Measurements from ENCODE around the gene INVS. TPM values are rescaled to one million over a fixed set of nuclear protein-coding genes. Genes with fewer than 3 reads are reported as not detected.
"Not testable (repeated sequence)": the region's sequence is repeated elsewhere in the genome, so short reads cannot be mapped to it uniquely, and the experiment has no call there.

Gene INVS
- total and polyA plus RNA-seq, 3 experiments from 2014 or later: 9.4 to 18.1 (median 16.8) TPM

DNA sequence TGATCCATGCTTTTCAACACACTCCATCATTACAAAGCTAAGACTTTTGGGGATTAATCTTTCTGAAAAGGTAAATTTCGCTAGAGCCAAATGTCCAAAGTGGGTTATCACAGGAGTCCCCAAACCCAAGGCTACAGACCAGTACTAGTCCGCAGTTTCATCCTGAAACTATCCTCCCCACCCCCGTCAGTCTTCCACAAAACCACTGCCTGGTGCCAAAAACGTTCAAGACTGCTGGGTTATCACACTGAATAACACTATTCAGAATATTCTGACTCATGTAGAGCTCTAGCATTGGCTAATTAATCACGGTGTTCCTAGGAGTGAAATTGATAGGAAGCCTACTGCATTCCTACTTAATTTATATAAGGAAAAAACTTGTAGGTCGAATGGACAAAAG, 24.9 kb upstream of the INVS start:
- no peak overlapping the region for H3K4me3 ChIP-seq (ENCODE audit: low read length)
- H3K9me3 Mint-ChIP-seq: no peaks in the 10 kb centered on the region
- no peaks in the 10 kb centered on the region for H3K36me3 ChIP-seq (ENCODE audit: insufficient read depth, low read length)
- no peaks in the 10 kb centered on the region for H3K27me3 ChIP-seq (ENCODE audit: insufficient read depth, low read length, poor library complexity, severe bottlenecking)
- H3K4me1 Mint-ChIP-seq: peaks cover 41 to 70% (median 64%) of the 10 kb centered on the region in 3 donors
- no peaks in the 10 kb centered on the region for H3K27me3 Mint-ChIP-seq
- H3K27ac ChIP-seq (ENCODE audit: low read depth, low read length): no peak overlapping the region
- ChIA-PET POLR2A (no interaction called here), CTCF (no interaction called here)
- H3K9me3 ChIP-seq (ENCODE audit: low read length): no peaks in the 10 kb centered on the region
- H3K27ac Mint-ChIP-seq: no peak overlapping the region
- no peak for DNase-seq
- peaks cover 5 to 19% (median 6%) of the 10 kb centered on the region in 3 donors for H3K36me3 Mint-ChIP-seq
- H3K4me3 Mint-ChIP-seq: no peak overlapping the region
- H3K4me1 ChIP-seq (ENCODE audit: insufficient read depth, low read length): no peaks in the 10 kb centered on the region

DNA sequence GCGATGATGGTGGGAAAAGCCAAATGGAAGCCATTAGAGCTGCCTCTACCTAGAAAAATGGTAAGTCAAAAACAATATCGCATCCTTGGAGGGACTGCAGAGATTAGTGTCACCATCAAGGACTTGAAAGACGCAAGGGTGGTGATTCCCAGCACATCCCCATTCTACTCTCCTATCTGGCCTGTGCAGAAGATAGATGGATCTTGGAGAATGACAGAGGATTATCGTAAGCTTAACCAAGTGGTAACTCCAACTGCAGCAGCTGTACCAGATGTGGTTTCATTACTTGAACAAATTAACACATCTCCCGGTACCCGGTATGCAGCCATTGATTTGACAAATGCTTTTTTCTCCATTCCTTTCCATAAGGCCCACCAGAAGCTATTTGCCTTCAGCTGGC, 24.1 kb upstream of the INVS start:
- no peaks in the 10 kb centered on the region for H3K36me3 ChIP-seq (ENCODE audit: insufficient read depth, low read length)
- H3K4me3 ChIP-seq (ENCODE audit: low read length): no peak overlapping the region
- no peak overlapping the region for H3K27ac ChIP-seq (ENCODE audit: low read depth, low read length)
- Mint-ChIP-seq H3K36me3 (peaks cover 5 to 19% (median 6%) of the 10 kb centered on the region in 3 donors), H3K27ac (peak overlapping the region in 1 of 8 donors; percentile 47), H3K4me1 (peaks cover 41 to 73% (median 66%) of the 10 kb centered on the region in 3 donors), H3K4me3 (no peak overlapping the region), H3K9me3 (no peaks in the 10 kb centered on the region), H3K27me3 (no peaks in the 10 kb centered on the region)
- DNase-seq: no peak
- no peaks in the 10 kb centered on the region for H3K9me3 ChIP-seq (ENCODE audit: low read length)
- H3K27me3 ChIP-seq (ENCODE audit: insufficient read depth, low read length, poor library complexity, severe bottlenecking): no peaks in the 10 kb centered on the region
- CTCF ChIA-PET: no interaction called here
- POLR2A ChIA-PET: no interaction called here
- H3K4me1 ChIP-seq (ENCODE audit: insufficient read depth, low read length): peaks cover under 1% of the 10 kb centered on the region

DNA sequence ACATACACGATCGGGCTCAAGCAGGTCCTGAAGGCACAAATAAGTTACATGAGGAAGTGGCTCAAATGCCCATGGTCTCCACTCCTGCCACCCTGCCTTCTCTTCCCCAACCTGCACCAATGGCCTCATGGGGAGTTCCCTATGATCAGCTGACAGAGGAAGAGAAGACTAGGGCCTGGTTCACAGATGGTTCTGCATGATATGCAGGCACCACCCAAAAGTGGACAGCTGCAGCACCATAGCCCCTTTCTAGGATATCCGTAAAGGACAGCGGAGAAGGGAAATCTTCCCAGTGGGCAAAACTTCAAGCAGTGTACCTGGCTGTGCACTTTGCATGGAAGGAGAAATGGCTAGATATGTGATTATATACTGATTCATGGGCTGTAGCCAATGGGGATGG, 22.8 kb upstream of the INVS start:
- DNase-seq; H3K4me1 ChIP-seq (ENCODE audit: insufficient read depth, low read length); CTCF ChIA-PET; H3K36me3 ChIP-seq (ENCODE audit: insufficient read depth, low read length); H3K9me3 ChIP-seq (ENCODE audit: low read length); H3K4me3 ChIP-seq (ENCODE audit: low read length); H3K4me3 Mint-ChIP-seq; H3K27me3 ChIP-seq (ENCODE audit: insufficient read depth, low read length, poor library complexity, severe bottlenecking); H3K27me3 Mint-ChIP-seq; H3K9me3 Mint-ChIP-seq; H3K27ac Mint-ChIP-seq; POLR2A ChIA-PET; H3K27ac ChIP-seq (ENCODE audit: low read depth, low read length): not testable (repeated sequence)
- peaks cover 44 to 71% (median 68%) of the 10 kb centered on the region in 3 donors for H3K4me1 Mint-ChIP-seq
- peaks cover 5 to 19% (median 6%) of the 10 kb centered on the region in 3 donors for H3K36me3 Mint-ChIP-seq

DNA sequence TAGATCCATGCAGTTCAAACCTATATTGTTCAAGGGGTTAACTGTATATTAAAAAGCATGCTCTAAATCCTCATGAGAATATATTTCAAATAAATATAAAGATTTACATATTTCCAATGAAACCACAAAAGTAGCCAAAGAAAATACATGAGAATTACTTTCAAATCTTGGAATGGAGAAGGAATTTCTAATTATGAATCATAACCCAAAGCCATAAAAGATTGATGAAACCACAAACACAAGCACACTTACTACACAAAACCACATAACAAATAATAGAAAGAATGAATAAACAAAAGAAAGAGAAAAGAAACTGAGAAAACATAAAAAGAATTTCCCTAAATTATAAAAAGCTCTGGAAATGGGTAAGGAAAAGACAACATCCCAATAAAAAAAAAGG, 16.3 kb upstream of the INVS start:
- ChIA-PET CTCF (no interaction called here), POLR2A (no interaction called here)
- Mint-ChIP-seq H3K4me1 (peaks cover 71 to 90% (median 89%) of the 10 kb centered on the region in 3 donors), H3K4me3 (peak overlapping the region in 1 of 7 donors; percentile 9), H3K27me3 (no peaks in the 10 kb centered on the region), H3K9me3 (no peaks in the 10 kb centered on the region), H3K36me3 (peaks cover 0 to 4% (median under 1%) of the 10 kb centered on the region in 3 donors), H3K27ac (peak overlapping the region in 2 of 8 donors; percentile 10 to 35)
- Histone ChIP-seq H3K9me3 (ENCODE audit: low read length) (no peaks in the 10 kb centered on the region), H3K27ac (ENCODE audit: low read depth, low read length) (no peak overlapping the region), H3K36me3 (ENCODE audit: insufficient read depth, low read length) (no peaks in the 10 kb centered on the region), H3K27me3 (ENCODE audit: insufficient read depth, low read length, poor library complexity, severe bottlenecking) (no peaks in the 10 kb centered on the region), H3K4me3 (ENCODE audit: low read length) (no peak overlapping the region), H3K4me1 (ENCODE audit: insufficient read depth, low read length) (peaks cover 33% of the 10 kb centered on the region)
- DNase-seq: no peak

DNA sequence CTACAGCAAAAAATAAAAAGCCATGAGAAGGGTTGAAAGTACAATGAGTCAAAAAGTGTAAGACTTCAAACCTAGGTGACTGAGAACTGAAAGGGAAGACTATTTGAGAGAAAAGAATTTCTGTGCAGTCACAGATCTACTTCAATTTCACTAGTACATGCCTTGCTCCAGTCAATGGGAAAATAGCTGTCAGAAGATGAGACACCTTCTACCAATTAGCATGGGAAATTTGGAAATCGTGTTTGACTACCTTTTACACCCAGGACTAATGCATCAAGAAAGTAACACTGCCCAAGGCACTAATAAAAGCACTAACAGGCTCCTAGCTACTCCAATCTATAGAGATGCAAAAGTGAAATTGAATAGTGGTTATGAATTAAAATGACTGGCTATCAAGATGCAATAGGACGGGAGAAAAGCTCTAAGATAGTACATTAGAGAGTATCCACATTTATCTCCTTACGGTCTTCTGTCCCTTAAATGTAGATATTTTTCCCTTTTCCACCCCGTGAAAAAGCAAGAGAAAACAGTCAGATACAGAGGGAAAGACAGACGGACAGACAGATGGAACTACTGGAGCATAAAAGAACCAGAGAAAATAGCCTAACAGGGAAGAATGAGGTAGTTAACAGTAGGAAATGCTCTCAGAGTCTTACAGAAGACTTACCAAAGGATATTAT, 15.5 kb upstream of the INVS start:
- DNase-seq: no peak
- Mint-ChIP-seq H3K36me3 (peaks cover 0 to 4% (median 0%) of the 10 kb centered on the region in 3 donors), H3K27me3 (no peaks in the 10 kb centered on the region), H3K9me3 (no peaks in the 10 kb centered on the region), H3K27ac (peak overlapping the region in 7 of 8 donors; percentile 2 to 74 (median 38)), H3K4me1 (peaks cover 76 to 94% (median 94%) of the 10 kb centered on the region in 3 donors), H3K4me3 (peak overlapping the region in 5 of 7 donors; percentile 1 to 55 (median 31))
- Histone ChIP-seq H3K4me1 (ENCODE audit: insufficient read depth, low read length) (peaks cover 39% of the 10 kb centered on the region), H3K9me3 (ENCODE audit: low read length) (no peaks in the 10 kb centered on the region), H3K4me3 (ENCODE audit: low read length) (no peak overlapping the region), H3K36me3 (ENCODE audit: insufficient read depth, low read length) (no peaks in the 10 kb centered on the region), H3K27ac (ENCODE audit: low read depth, low read length) (peak overlapping the region; percentile 1), H3K27me3 (ENCODE audit: insufficient read depth, low read length, poor library complexity, severe bottlenecking) (no peaks in the 10 kb centered on the region)
- CTCF ChIA-PET: no interaction called here
- POLR2A ChIA-PET: interaction anchor here (0.5 kb wide), 1 partner anchor 126 kb away, joined by 3 read pairs; no protein-coding TSS in a partner anchor

DNA sequence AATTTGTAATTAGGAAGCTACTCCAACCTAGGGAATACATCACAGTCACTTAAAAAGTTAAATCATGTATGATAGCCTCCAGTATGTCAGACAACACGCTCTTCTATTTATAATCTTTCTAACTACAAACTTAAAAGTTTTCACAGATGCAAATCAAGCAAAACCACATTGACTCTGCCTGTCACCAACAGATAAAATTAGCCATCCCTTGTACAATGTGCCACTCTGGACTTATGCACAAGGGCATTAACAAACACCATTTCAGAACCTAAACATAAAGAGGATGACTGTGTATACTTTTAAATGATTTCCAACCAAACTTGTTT, 15.0 kb upstream of the INVS start:
- ChIA-PET POLR2A (interaction anchor here (0.5 kb wide), 1 partner anchor 126 kb away, joined by 3 read pairs; no protein-coding TSS in a partner anchor), CTCF (interaction anchor here (0.9 kb wide), 1 partner anchor 12 kb away, joined by 3 read pairs; no protein-coding TSS in a partner anchor)
- Histone ChIP-seq H3K4me1 (ENCODE audit: insufficient read depth, low read length) (peaks cover 39% of the 10 kb centered on the region), H3K27ac (ENCODE audit: low read depth, low read length) (peak overlapping the region; percentile 1), H3K4me3 (ENCODE audit: low read length) (no peak overlapping the region), H3K27me3 (ENCODE audit: insufficient read depth, low read length, poor library complexity, severe bottlenecking) (no peaks in the 10 kb centered on the region), H3K36me3 (ENCODE audit: insufficient read depth, low read length) (no peaks in the 10 kb centered on the region), H3K9me3 (ENCODE audit: low read length) (no peaks in the 10 kb centered on the region)
- H3K4me1 Mint-ChIP-seq: peaks cover 76 to 94% (median 94%) of the 10 kb centered on the region in 3 donors
- H3K36me3 Mint-ChIP-seq: no peaks in the 10 kb centered on the region
- no peaks in the 10 kb centered on the region for H3K27me3 Mint-ChIP-seq
- DNase-seq: no peak
- H3K4me3 Mint-ChIP-seq: peak overlapping the region in 4 of 7 donors; percentile 1 to 55 (median 40)
- H3K9me3 Mint-ChIP-seq: no peaks in the 10 kb centered on the region
- peak overlapping the region in 5 of 8 donors; percentile 12 to 74 (median 30) for H3K27ac Mint-ChIP-seq

DNA sequence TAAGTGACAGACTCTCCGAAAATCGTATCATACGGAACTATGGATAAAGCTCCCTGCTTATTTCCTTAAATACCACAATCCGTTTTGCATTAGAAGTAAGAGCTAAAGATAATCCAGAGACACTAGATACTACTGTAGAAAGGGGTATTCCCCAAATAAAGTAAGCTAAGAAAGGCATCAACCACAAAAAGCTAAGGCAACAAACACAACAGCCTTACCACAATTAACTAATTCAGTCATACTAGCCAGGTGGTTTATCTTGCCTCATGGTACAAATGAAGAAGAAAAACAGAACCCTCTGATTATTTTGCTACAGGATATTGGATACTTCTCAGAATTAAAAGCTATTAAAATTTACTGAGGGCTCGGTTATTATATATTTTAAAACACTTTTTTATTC, 14.3 kb upstream of the INVS start:
- CTCF ChIA-PET: interaction anchor here (0.9 kb wide), 1 partner anchor 13 kb away, joined by 3 read pairs; no protein-coding TSS in a partner anchor
- H3K27me3 Mint-ChIP-seq: no peaks in the 10 kb centered on the region

DNA sequence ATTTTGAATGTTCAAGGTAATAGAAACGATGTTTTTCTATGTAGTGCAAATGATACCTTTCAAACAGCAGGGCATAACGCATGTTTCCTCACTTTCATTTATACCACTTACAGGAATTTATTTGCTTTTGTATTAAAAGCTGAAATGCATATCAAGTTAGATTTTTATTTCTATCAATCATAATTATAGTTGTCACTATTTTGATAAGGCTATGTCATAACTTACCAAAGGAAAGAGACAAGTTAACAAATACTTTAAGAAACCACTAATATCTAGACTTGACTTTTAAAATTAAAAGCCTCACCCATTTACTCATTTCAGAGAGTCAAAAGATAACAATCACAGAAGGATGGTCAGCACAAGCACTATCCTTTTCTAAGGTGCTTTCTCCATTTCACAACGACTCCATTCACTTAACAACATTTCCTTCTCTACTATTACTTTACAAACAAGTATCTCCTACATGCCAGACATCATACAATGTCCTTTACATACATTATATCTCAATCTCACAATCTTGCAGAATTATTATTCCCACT, 12.9 kb upstream of the INVS start:
- H3K27ac ChIP-seq (ENCODE audit: low read depth, low read length): no peak overlapping the region
- peaks cover 0 to 2% (median 2%) of the 10 kb centered on the region in 3 donors for H3K36me3 Mint-ChIP-seq
- ChIA-PET POLR2A (no interaction called here), CTCF (no interaction called here)
- H3K27me3 ChIP-seq (ENCODE audit: insufficient read depth, low read length, poor library complexity, severe bottlenecking): no peaks in the 10 kb centered on the region
- no peak for DNase-seq
- H3K9me3 Mint-ChIP-seq: no peaks in the 10 kb centered on the region
- peak overlapping the region in 2 of 7 donors; percentile 18 to 33 for H3K4me3 Mint-ChIP-seq
- peaks cover 75 to 94% (median 83%) of the 10 kb centered on the region in 3 donors for H3K4me1 Mint-ChIP-seq
- no peak overlapping the region for H3K4me3 ChIP-seq (ENCODE audit: low read length)
- H3K9me3 ChIP-seq (ENCODE audit: low read length): no peaks in the 10 kb centered on the region
- no peaks in the 10 kb centered on the region for H3K27me3 Mint-ChIP-seq
- peaks cover 32% of the 10 kb centered on the region for H3K4me1 ChIP-seq (ENCODE audit: insufficient read depth, low read length)
- no peaks in the 10 kb centered on the region for H3K36me3 ChIP-seq (ENCODE audit: insufficient read depth, low read length)
- peak overlapping the region in 4 of 8 donors; percentile 2 to 69 (median 18) for H3K27ac Mint-ChIP-seq

More for the DNA sequence above, 14.3 kb upstream of the INVS start:
- Histone ChIP-seq H3K4me1 (ENCODE audit: insufficient read depth, low read length) (peaks cover 39% of the 10 kb centered on the region), H3K27ac (ENCODE audit: low read depth, low read length) (no peak overlapping the region), H3K36me3 (ENCODE audit: insufficient read depth, low read length) (no peaks in the 10 kb centered on the region), H3K9me3 (ENCODE audit: low read length) (no peaks in the 10 kb centered on the region), H3K27me3 (ENCODE audit: insufficient read depth, low read length, poor library complexity, severe bottlenecking) (no peaks in the 10 kb centered on the region), H3K4me3 (ENCODE audit: low read length) (no peak overlapping the region)
- POLR2A ChIA-PET: no interaction called here
- Mint-ChIP-seq H3K36me3 (no peaks in the 10 kb centered on the region), H3K9me3 (no peaks in the 10 kb centered on the region), H3K4me3 (peak overlapping the region in 3 of 7 donors; percentile 21 to 25 (median 23)), H3K27ac (peak overlapping the region in 4 of 8 donors; percentile 10 to 60 (median 53)), H3K4me1 (peaks cover 78 to 93% (median 91%) of the 10 kb centered on the region in 3 donors)
- peak in 1 of 5 donors; percentile 23 for DNase-seq

All from CD8-positive, alpha-beta memory T cell (primary cell).